HEK293T (cell line): ENCODE measurements around the gene FBXL7.

Source experiments
- CTCF ChIA-PET: fragments of 350-600 bp; formaldehyde crosslinking; extraction: SDS; loops from one replicate; lab custom pipeline; 2021; ENCODE audit warnings: antibody characterized with exemption, inconsistent platforms; lab: Yijun Ruan, JAX
- POLR2A ChIA-PET: fragments of 350-600 bp; formaldehyde crosslinking; extraction: SDS; loops from one replicate; lab custom pipeline; 2020; ENCODE audit warnings: antibody characterized with exemption, inconsistent platforms; lab: Yijun Ruan, JAX
- DNase-seq: peaks from one replicate; pipeline ENCODE4 v3.0.0; 2012; ENCODE audit warnings: mixed read lengths; ENCODE audit errors: extremely low spot score
- ARNT ChIP-seq: fragments of 450-650 bp; IDR thresholded peaks from 2 replicates; pipeline ENCODE4 v1.6.1; 2017; ENCODE audit warnings: mild to moderate bottlenecking
- BHLHE40 ChIP-seq: fragments of 450-650 bp; IDR thresholded peaks from 2 replicates; pipeline ENCODE4 v1.6.1; 2016; ENCODE audit warnings: mild to moderate bottlenecking, moderate library complexity, borderline replicate concordance
- CTBP1 ChIP-seq: fragments of 450-650 bp; IDR thresholded peaks from 2 replicates; pipeline ENCODE4 v1.6.1; 2016; ENCODE audit warnings: borderline replicate concordance
- ELF4 ChIP-seq: fragments of 450-650 bp; IDR thresholded peaks from 2 replicates; pipeline ENCODE4 v1.6.1; 2017; ENCODE audit warnings: antibody characterized with exemption
- FOXA1 ChIP-seq: fragments of 450-650 bp; IDR thresholded peaks from 2 replicates; pipeline ENCODE4 v1.6.1; 2016; ENCODE audit warnings: mild to moderate bottlenecking
- FOXK2 ChIP-seq: fragments of 450-650 bp; IDR thresholded peaks from 2 replicates; pipeline ENCODE4 v1.6.1; 2016; ENCODE audit warnings: mild to moderate bottlenecking
- FOXM1 ChIP-seq: fragments of 450-650 bp; IDR thresholded peaks from 2 replicates; pipeline ENCODE4 v1.6.1; 2017; ENCODE audit warnings: mild to moderate bottlenecking, borderline replicate concordance
- HDGF ChIP-seq: fragments of 450-650 bp; IDR thresholded peaks from 2 replicates; pipeline ENCODE4 v1.6.1; 2017; ENCODE audit warnings: antibody characterized with exemption, borderline replicate concordance
- L3MBTL2 ChIP-seq: fragments of 450-650 bp; conservative IDR thresholded peaks from 2 replicates; pipeline ENCODE4 v1.6.1; 2016; ENCODE audit warnings: mild to moderate bottlenecking
- LEF1 ChIP-seq: fragments of 450-650 bp; IDR thresholded peaks from 2 replicates; pipeline ENCODE4 v1.6.1; 2017; ENCODE audit warnings: mild to moderate bottlenecking, borderline replicate concordance
- NFRKB ChIP-seq: fragments of 450-650 bp; IDR thresholded peaks from 2 replicates; pipeline ENCODE4 v1.6.1; 2016; ENCODE audit warnings: mild to moderate bottlenecking, moderate library complexity
- PKNOX1 ChIP-seq: fragments of 450-650 bp; IDR thresholded peaks from 2 replicates; pipeline ENCODE4 v1.6.1; 2016
- SP1 ChIP-seq: fragments of 450-650 bp; IDR thresholded peaks from 2 replicates; pipeline ENCODE4 v1.6.1; 2017
- SUZ12 ChIP-seq: fragments of 450-650 bp; IDR thresholded peaks from 2 replicates; pipeline ENCODE4 v1.6.1; 2016; ENCODE audit warnings: mild to moderate bottlenecking
- TARDBP ChIP-seq: fragments of 450-650 bp; IDR thresholded peaks from 2 replicates; pipeline ENCODE4 v1.6.1; 2016
- ZNF384 ChIP-seq: fragments of 450-650 bp; IDR thresholded peaks from 2 replicates; pipeline ENCODE4 v1.6.1; 2016

FBXL7 gene

GRCh38 chr5:15566306-15566705, 66.3 kb downstream of the FBXL7 start:
- ChIA-PET POLR2A (no interaction called here), CTCF (interaction anchor here (0.6 kb wide), 1 partner anchor 863 kb away, joined by 3 read pairs; no protein-coding TSS in a partner anchor)
- TF ChIP-seq FOXA1 (no peak), ARNT (no peak), CTBP1 (no peak), PKNOX1 (no peak), FOXK2 (no peak), LEF1 (no peak), NFRKB (no peak), SUZ12 (no peak), ELF4 (no peak), TARDBP (no peak), SP1 (no peak), L3MBTL2 (no peak), BHLHE40 (no peak), HDGF (no peak), ZNF384 (no peak), FOXM1 (no peak)
- no peak for DNase-seq

- no peak for DNase-seq
- CTCF ChIA-PET: interaction anchor here (0.6 kb wide), 1 partner anchor 863 kb away, joined by 3 read pairs; no protein-coding TSS in a partner anchor
- TF ChIP-seq SP1 (no peak), ARNT (no peak), LEF1 (no peak), ZNF384 (no peak), NFRKB (no peak), BHLHE40 (no peak), SUZ12 (no peak), ELF4 (no peak), L3MBTL2 (no peak), FOXK2 (no peak)
- POLR2A ChIA-PET: no interaction called here
These were observed 66.8 kb downstream of the FBXL7 start for GRCh38 chr5:15566789-15567188.

- ChIA-PET CTCF (no interaction called here), POLR2A (no interaction called here)
- TF ChIP-seq SP1 (no peak), PKNOX1 (no peak), ARNT (no peak), SUZ12 (no peak), FOXA1 (no peak), ELF4 (no peak), HDGF (no peak), LEF1 (no peak), BHLHE40 (no peak), TARDBP (no peak), NFRKB (no peak), FOXK2 (no peak), ZNF384 (no peak), FOXM1 (no peak), CTBP1 (no peak), L3MBTL2 (no peak)
- DNase-seq: no peak
These were observed 70.5 kb downstream of the FBXL7 start for GRCh38 chr5:15570491-15570890.

GRCh38 chr5:15571081-15571480, 71.1 kb downstream of the FBXL7 start:
- CTCF ChIA-PET: no interaction called here
- POLR2A ChIA-PET: no interaction called here
- DNase-seq: no peak
- TF ChIP-seq CTBP1 (no peak), BHLHE40 (no peak), L3MBTL2 (no peak), LEF1 (no peak), HDGF (no peak), NFRKB (no peak), SUZ12 (no peak), SP1 (no peak), FOXM1 (no peak), FOXA1 (no peak), ELF4 (no peak), ARNT (no peak), TARDBP (no peak), ZNF384 (no peak), PKNOX1 (no peak), FOXK2 (no peak)

GRCh38 chr5:15571618-15572017, 71.6 kb downstream of the FBXL7 start:
- DNase-seq: no peak
- TF ChIP-seq TARDBP: no peak
- no peak for TF ChIP-seq ELF4
- TF ChIP-seq ZNF384: no peak
- TF ChIP-seq FOXA1: no peak
- TF ChIP-seq SUZ12: no peak
- no peak for TF ChIP-seq FOXM1
- no peak for TF ChIP-seq NFRKB
- no peak for TF ChIP-seq PKNOX1
- TF ChIP-seq HDGF: no peak
- TF ChIP-seq ARNT: no peak
- no peak for TF ChIP-seq L3MBTL2
- no peak for TF ChIP-seq LEF1
- no peak for TF ChIP-seq FOXK2
- TF ChIP-seq BHLHE40: no peak
- no peak for TF ChIP-seq SP1
- TF ChIP-seq CTBP1: no peak
- CTCF ChIA-PET: no interaction called here
- POLR2A ChIA-PET: no interaction called here
